NOMO-1 treated with dmso at 0.1 percent for 144 hours (cell line): ENCODE data around the gene RPS6KL1.

Experiments used
- DNase-seq: peaks from one replicate; lab custom pipeline; 2025; ENCODE audit not compliant: unreplicated experiment; lab: John Stamatoyannopoulos, UW

The RPS6KL1 gene

DNA sequence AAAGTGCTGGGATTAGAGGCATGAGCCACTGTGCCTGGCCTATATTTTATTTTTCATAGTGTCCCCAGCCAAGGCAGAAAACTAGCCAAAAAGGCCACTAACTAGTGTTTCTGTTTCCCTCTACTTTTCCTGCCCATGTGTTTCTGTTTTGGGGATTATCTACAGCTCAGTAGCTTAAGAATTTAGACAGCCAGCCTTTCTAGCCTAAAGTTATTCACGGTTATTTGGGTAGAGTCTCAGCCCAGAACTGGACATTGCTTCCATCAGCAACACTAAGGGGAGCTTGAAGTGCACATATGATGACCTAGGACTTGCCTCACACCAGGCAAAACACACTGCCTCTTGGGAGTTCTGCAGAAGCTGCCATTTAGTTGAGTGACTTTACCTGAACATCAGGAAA lies 65.0 kb downstream of the RPS6KL1 start:
- no peak for DNase-seq

DNA sequence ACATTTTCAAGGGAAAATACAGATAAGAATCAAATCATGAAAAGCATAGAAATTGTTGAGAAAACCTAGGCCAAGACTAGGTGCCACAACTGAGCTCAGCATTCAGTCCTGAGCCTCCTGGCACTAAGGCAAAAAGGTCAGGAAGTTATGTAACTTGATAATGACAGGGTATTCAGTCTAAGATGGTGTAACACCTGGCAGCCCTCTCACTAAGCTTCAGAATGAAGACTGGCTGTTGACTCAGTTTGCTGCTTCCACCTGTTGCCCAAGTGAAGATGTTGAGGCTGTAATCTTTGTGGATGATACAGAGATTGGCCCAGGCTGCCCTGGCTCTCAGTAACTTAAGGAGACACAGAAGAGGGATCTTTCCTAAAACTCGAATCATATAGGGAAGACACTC lies 66.7 kb downstream of the RPS6KL1 start:
- DNase-seq, result peak; percentile 21

DNA sequence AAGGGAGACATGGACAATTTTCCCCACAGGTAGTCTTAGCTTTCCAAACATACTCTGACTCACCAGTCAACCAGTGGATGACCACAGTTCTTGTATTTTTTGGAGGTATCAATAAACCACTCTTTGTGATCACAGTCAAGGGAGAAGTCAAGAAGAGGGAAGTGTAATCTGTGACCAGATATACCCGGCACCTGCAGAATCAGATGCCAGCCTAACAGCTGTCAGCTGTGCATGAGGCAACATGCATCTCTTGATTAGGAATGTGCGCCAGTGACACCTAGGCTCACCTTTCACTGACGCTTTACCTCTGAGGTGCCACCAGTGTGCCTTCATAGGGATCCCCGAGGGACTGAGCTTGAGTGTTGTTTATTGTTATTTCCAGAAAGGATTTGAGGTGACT lies 67.1 kb downstream of the RPS6KL1 start:
- no peak for DNase-seq

DNA sequence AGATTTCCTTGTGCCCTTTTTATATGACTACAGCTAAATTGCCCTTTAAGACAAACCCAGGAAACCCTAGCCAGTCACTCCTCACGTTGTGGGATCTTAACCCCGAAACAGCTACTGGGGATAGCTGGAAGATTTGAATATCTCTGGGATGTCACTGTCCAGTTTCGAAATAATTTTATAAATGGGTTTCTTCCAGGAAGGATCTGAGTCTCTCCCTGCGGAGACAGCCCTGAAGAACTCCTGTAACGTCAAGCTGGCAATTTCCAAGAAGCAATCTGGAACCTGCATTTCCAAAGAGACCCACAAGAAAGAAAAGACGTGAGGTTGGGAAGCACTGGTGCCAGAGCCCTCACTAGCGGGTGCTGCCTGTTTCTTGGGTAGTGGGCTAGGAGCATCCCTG lies 68.0 kb downstream of the RPS6KL1 start:
- no peak for DNase-seq
